Measurements from ENCODE around the gene PAX3.

- TF ChIP-seq CTCF (IDR thresholded peaks at IDR 0.05) (no peak), POLR2A (IDR thresholded peaks at IDR 0.05) (no peak)
These were observed 129.5 kb downstream of the PAX3 start for GRCh38 chr2:222169346-222169745.

Measured in lower leg skin (tissue), 3 donors.